CD4-positive, alpha-beta T cell (primary cell): ENCODE results near the gene DNAJC11. TPM values are rescaled to one million over a fixed set of nuclear protein-coding genes. Genes with fewer than 3 reads are reported as not detected.

Experiments
- ATAC-seq: fragments of 200-7000 bp; cut with Tn5 transposase; one replicate; pipeline ENCODE4 v1.10.0; 2022; ENCODE audit warnings: mild to moderate bottlenecking; ENCODE audit not compliant: poor library complexity
- CTCF ChIA-PET: fragments of 350-600 bp; sonication (Branson Sonifier 250); formaldehyde crosslinking; loops from one replicate; lab custom pipeline; 2021; ENCODE audit warnings: antibody characterized with exemption, inconsistent platforms; lab: Charles Lee
- POLR2A ChIA-PET: fragments of 350-600 bp; sonication (Branson Sonifier 250); formaldehyde crosslinking; loops from one replicate; lab custom pipeline; 2021; ENCODE audit warnings: antibody characterized with exemption, inconsistent platforms; lab: Charles Lee
- DNase-seq, 14 experiments: peaks; one replicate each; pipeline ENCODE4 v3.0.0-alpha.2; 2013 to 2020; ENCODE audit warnings: mixed read lengths in 2 of 14
- H3K27ac ChIP-seq, 2 donors: one replicate each; pipeline versions ENCODE4 v1.5.1 to v1.7.0; 2013; ENCODE audit warnings: low read length in 2 of 2, low read depth in 1 of 2, mild to moderate bottlenecking in 1 of 2
- H3K27me3 ChIP-seq, 2 experiments: 1 replicate in 1 of 2; 2 replicates in 1 of 2; pipeline versions ENCODE4 v1.6.1 to v1.7.0; 2013; ENCODE audit warnings: low read length in 2 of 2, control low read depth in 1 of 2, mild to moderate bottlenecking in 1 of 2, moderate library complexity in 1 of 2; ENCODE audit not compliant: insufficient read depth in 2 of 2, control insufficient read depth in 1 of 2
- H3K36me3 ChIP-seq: one replicate; pipeline ENCODE4 v1.6.1; 2013; ENCODE audit warnings: low read length, control low read depth; ENCODE audit not compliant: insufficient read depth
- H3K4me1 ChIP-seq: one replicate; pipeline ENCODE4 v1.6.1; 2013; ENCODE audit warnings: low read length, control low read depth; ENCODE audit not compliant: insufficient read depth
- H3K4me3 ChIP-seq: one replicate; pipeline ENCODE4 v1.5.1; 2013; ENCODE audit warnings: mild to moderate bottlenecking, low read length, moderate library complexity
- H3K9me3 ChIP-seq, 2 experiments: 1 replicate in 1 of 2; 2 replicates in 1 of 2; pipeline versions ENCODE4 v1.6.1 to v1.7.0; 2013; ENCODE audit warnings: low read length in 2 of 2, mild to moderate bottlenecking in 2 of 2, control low read depth in 1 of 2, moderate library complexity in 1 of 2; ENCODE audit not compliant: control insufficient read depth in 1 of 2, insufficient read depth in 1 of 2
- H3K27ac Mint-ChIP-seq: one replicate; pipeline ENCODE4 v1.8.0; 2020; ENCODE audit warnings: mixed read lengths
- H3K27me3 Mint-ChIP-seq: one replicate; pipeline ENCODE4 v1.8.0; 2021; ENCODE audit warnings: mixed read lengths
- H3K36me3 Mint-ChIP-seq: one replicate; pipeline ENCODE4 v1.8.0; 2021; ENCODE audit warnings: low read depth, mixed read lengths
- H3K4me1 Mint-ChIP-seq: one replicate; pipeline ENCODE4 v1.8.0; 2021; ENCODE audit warnings: low read depth, mixed read lengths
- H3K4me3 Mint-ChIP-seq: one replicate; pipeline ENCODE4 v1.8.0; 2020; ENCODE audit warnings: mild to moderate bottlenecking, mixed read lengths
- H3K9me3 Mint-ChIP-seq: one replicate; pipeline ENCODE4 v1.8.0; 2020; ENCODE audit warnings: mixed read lengths
- CTCF ChIP-seq: fragments of 200-600 bp; IDR thresholded peaks from one replicate; pipeline ENCODE4 v1.8.0; 2022; ENCODE audit warnings: antibody characterized with exemption, mild to moderate bottlenecking
- intact Hi-C, 2 experiments: fragments of 100-400 bp; cut with DNase I in 1 of 2; cut with micrococcal nuclease in 1 of 2; formaldehyde crosslinking; loops; one replicate each; pipeline versions ENCODE4 v1.15.1 to v1.9.0; 2023 to 2025; cut with DNase I, micrococcal nuclease
- total RNA-seq, 174 experiments: library from RNA in 2 of 174; stranded (reverse) in 2 of 174; gene quantifications; one replicate each; pipeline ENCODE4 v1.2.3 and lab custom pipeline; 2021 to 2026

The DNAJC11 gene
- total RNA-seq, 2 experiments from 2014 or later = 20.6 to 24.0 TPM

GRCh38 chr1:6585081-6585722 lies 116.4 kb downstream of the DNAJC11 start:
- Histone ChIP-seq H3K4me3 (no peak overlapping the region), H3K36me3 (peaks cover 33% of the 10 kb centered on the region), H3K27me3 (no peaks in the 10 kb centered on the region), H3K9me3 (no peaks in the 10 kb centered on the region), H3K4me1 (peaks cover 54% of the 10 kb centered on the region), H3K27ac (no peak overlapping the region)
- Mint-ChIP-seq H3K9me3 (no peaks in the 10 kb centered on the region), H3K36me3 (peaks cover 34% of the 10 kb centered on the region), H3K27ac (peak overlapping the region; percentile 66), H3K4me3 (peak overlapping the region; percentile 27), H3K4me1 (peaks cover 43% of the 10 kb centered on the region), H3K27me3 (no peaks in the 10 kb centered on the region)
- ChIA-PET CTCF (no interaction called here), POLR2A (interaction anchor here (7.2 kb wide), 1 partner anchor 17 kb away, joined by 139 read pairs; the partner anchor contains the start of gene KLHL21)
- intact Hi-C loops = no loop called here
- ATAC-seq (no peak), DNase-seq (no peak)
- TF ChIP-seq CTCF = no peak

Other genes with a start within 250 kb of the DNAJC11 start
- 100 to 1,000 TPM; 220 to 225 TPM for gene TNFRSF25, start 235.6 kb downstream of the DNAJC11 start, total RNA-seq
- 1 to 10 TPM; 5.0 to 6.1 TPM for gene PLEKHG5, start 210.1 kb downstream of the DNAJC11 start, total RNA-seq
- 10 to 100 TPM; 52.3 to 54.1 TPM for gene NOL9, start 147.3 kb downstream of the DNAJC11 start, total RNA-seq
- gene TAS1R1, start 146.5 kb downstream of the DNAJC11 start, total RNA-seq = not detected
- gene ZBTB48, start 121.8 kb downstream of the DNAJC11 start, total RNA-seq = 10 to 100 TPM; 31.4 to 31.7 TPM
- 10 to 100 TPM; 32.0 to 33.5 TPM for gene KLHL21, start 98.9 kb downstream of the DNAJC11 start, total RNA-seq
- gene PHF13, start 88.1 kb downstream of the DNAJC11 start, total RNA-seq = 1 to 10 TPM; 4.0 to 4.9 TPM
- 10 to 100 TPM; 15.2 to 18.7 TPM for gene THAP3, start 76.9 kb downstream of the DNAJC11 start, total RNA-seq
- 10 to 100 TPM; 38.6 to 39.3 TPM for gene CAMTA1, start 83.6 kb upstream of the DNAJC11 start, total RNA-seq